Stimulated activated CD8-positive, alpha-beta memory T cell treated with anti-CD3 and anti-CD28 coated beads, Interleukin-15, amount 100 ng/mL, for 48 hours (primary cell): ENCODE data around the gene DOCK3.
"Not testable (repeated sequence)": the region's sequence is repeated elsewhere in the genome, so short reads cannot be mapped to it uniquely, and the experiment has no call there.

Experiments used
- DNase-seq, 2 donors: peaks; one replicate each; pipeline ENCODE4 v3.0.0-alpha.2; 2020; ENCODE audit warnings: low read depth in 2 of 2

DOCK3 gene

DNA sequence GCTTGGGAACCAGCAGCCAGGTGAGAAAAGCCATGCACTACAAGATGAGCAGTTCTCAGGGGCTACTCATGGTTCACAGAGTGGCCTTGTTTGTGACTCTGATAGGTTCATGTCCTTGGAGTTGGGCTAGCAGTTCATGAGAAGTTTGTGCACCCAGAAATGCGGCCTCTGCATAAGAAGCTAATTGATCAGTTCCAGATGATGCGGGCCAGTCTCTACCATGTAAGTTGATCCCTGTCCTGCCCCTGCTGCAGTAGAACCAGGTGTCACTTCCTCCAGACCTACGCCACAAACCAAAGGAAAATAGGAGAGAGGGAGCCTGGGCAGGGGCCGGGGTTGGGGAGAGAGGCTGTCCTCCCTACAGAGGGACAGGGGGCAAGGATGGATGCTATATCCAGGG, 683.1 kb downstream of the DOCK3 start:
- DNase-seq = no peak

DNA sequence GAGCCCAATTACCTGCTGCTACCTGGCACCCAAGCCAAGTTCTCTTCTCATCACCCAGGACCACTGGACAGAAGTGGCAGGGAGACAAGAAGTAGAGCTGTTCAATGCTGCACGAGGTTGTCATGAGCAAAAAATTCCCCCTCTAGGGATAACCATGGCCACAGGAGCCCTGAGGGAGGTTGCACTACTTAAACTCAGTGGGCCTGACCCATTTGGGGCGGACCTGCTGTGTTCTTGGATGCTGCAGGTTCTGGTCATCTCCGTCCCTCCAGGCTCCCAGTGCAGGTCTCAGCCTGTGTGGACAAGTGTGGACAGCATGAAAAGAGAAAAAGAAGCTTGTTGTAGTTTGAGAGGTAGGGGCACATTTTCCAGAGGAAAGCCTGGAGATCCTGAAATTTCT, 684.3 kb downstream of the DOCK3 start:
- DNase-seq = no peak

DNA sequence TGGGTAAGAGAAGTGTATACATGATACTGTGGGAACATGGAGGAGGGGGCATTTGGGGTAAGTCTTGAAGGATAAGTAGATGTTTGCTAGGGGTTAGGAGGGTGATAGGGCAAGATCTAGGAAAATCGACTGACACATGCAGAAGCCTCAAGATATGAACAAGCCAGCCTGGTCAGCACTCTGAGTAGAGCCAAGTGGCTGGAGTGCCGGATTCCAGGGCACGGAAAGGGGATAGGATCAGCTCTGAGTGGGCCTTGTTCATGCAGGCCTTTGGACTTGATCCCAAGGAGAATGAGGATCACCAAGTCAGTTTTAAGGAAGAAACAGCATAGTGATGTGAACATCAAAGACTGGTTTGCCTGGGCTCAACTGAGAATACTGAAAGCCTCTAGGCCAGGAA, 686.1 kb downstream of the DOCK3 start:
- no peak for DNase-seq

DNA sequence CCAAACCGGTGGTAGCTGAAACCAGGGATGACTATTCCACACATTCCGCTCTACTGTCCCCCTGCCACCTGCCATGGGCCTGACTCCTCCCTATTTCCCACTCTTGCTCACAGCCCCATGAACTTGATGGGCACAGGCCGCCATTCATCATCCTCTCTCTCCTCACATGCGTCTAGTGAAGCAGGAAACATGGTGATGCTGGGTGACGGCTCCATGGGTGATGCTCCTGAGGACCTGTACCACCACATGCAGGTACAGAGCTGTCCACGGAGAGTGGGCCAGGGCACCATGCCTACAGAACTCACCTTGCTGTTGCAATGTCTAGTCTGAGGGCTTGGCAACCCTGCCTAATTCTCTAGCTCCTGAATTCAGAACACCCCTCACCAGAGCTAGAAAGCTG, 687.0 kb downstream of the DOCK3 start:
- DNase-seq = no peak

DNA sequence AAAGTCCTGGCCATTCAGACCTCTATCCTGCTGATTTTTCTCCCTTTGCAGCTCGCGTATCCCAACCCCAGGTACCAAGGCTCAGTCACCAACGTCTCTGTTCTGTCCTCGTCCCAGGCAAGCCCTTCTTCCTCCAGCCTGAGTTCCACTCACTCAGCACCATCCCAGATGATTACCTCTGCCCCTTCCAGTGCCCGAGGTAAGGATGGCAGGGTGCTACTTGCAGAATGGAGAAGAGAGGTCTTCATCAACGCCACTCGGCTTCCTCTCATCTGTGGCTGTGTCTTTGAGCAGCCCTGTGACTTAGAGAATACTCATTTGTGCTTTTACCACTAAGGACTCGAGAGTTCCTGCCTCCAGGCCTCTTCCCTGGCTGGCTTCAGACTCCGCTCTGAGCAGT, 687.7 kb downstream of the DOCK3 start:
- DNase-seq = no peak

DNA sequence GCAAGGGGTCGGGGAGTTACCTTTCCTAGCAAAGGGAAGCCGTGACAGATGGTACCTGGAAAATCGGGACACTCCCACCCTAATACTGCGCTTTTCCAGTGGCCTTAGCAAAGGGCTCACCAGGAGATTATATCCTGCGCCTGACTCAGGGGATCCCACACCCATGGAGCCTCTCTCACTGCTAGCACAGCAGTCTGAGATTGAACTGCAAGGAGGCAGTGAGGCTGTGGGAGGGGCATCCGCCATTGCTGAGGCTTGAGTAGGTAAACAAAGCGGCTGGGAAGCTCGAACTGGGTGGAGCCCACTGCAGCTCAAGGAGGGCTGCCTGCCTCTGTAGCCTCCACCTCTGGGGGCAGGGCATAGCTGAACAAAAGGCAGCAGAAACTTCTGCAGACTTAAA, 693.5 kb downstream of the DOCK3 start:
- not testable (repeated sequence) for DNase-seq

DNA sequence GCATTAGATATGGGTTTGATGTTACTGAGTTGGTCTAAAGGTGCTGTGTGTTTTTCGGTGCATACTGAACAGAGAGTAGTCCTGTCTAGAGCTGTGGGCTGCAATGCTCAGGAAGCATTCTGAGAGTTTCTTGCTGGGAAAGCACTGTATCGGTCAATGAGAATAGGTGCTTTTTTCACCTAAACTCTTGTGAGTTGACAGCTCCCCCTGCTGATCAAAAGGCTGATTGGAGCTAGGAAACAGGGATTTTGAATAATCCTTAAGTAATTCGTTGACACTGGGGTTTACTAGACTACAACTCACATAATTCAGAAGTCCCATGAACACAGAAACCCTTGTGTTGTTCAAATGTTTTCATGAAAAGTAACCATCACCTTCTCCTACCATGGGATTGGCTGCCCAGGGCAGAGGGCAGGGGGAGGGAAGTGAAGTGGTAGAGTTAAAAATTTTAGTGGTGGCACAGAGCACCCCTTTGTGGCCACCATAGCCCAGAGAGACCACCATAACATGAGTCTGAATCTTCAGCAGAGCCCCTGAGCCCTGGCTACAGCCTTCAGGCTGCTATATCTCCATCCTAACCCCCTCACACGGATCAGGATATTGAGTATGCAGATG, 697.3 kb downstream of the DOCK3 start:
- DNase-seq = no peak

DNA sequence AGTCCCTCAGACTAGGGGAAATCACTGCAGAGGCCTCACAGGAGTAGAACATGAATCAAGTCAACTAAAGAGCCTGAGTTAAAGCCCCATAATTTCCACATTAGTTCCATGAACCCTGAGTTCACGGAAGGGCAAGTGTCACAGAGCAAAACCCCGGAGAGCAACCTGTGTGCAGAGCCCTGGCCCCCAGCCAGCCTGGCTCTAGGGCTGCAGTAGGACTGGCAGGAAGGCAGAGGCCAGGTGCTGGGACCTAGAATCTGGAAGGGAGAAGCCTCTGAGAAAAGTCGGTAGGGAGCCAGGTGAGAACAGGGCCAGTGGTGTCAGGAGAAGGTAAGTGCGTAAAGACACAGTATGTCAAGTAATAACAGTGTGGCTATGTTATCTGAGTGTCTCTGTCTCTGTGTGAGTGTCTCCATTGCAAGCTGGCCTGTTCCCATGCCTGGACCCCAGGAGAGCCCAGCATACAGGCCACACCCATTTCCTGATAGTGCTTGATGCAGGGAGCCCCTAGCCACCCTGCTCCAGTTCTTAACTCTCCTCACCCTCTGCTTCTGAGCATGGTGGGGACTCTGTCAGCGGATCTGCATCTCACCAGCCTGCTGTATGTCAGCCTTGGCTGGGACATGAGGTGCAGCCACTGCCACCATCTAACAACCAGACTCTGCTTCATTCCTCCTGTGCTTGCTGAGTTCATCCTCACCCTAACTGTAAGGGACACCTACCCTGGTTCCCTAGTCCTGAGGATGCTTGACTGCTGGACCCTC, 699.1 kb downstream of the DOCK3 start:
- DNase-seq = no peak

DNA sequence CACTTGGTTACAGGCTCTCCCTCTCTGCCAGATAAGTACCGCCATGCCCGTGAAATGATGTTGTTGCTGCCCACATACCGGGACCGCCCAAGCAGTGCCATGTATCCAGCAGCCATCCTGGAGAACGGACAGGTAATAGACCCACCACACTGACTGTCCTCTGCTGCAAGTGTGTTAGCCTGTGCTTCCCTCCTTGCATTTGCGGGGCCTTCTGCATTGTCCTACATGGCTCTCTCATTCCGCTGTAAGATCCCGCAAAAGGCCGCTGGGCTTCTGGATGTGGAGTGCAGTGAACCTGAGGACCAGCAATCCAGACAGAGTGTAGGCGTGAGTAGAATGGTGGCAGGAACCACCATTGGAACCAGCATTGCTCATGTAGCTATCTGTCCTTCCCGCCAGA, 699.7 kb downstream of the DOCK3 start:
- no peak for DNase-seq

DNA sequence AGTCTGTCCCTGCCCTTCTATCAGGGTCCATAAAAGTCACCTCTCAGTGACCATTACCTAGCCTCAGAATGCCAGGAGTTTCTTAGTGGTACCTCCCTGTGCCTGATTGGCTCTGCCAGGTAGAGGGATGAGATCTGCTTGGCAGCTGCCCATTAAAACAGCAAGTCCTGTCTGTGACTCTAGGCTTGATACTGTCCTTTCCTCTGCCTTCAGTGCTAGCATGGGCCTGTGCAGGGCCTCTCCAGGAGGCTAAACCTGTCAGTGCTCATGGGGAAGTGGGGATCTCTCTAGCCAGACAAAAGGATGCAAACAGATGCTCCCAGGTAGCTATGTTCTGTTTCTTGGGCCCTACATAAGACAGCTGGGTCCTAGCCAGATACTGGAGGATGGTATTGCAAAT, 700.4 kb downstream of the DOCK3 start:
- DNase-seq = no peak

DNA sequence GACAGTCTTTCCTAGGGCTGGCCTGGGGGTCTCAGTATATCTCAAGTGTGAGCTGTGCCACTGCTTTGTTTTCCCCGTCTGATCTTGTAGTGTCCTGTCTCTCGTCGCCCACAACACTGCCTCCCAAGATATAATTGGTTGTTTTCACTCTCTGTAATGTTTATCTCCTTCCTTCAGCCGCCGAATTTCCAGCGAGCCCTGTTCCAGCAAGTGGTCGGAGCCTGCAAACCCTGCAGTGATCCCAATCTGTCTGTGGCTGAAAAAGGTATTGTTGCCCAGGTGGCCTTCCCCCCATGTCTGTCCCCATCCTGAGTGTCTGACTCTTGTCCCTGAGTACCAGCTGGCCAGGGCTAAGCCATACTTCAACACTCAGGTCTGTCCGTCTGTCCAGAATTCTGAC, 700.8 kb downstream of the DOCK3 start:
- DNase-seq = no peak

DNA sequence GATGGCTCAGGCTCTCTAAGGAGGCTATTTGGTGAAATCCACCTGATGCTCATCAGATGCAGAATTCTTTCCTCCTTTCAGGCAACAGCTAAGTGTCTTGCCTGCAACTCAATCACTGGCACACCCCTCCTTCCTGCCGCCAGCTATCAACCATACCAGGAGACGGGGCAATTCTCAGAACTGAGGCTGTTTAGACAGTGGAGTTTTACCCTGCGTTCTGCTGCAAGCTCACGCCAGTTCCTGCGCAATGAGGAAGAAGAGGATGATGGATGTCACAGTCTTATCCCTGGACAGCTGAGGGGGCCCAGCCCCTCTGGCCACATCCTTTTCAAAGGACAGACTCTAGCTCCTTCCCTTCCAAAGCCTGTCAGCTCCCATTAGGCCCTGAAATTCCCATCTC, 703.3 kb downstream of the DOCK3 start:
- no peak for DNase-seq

DNA sequence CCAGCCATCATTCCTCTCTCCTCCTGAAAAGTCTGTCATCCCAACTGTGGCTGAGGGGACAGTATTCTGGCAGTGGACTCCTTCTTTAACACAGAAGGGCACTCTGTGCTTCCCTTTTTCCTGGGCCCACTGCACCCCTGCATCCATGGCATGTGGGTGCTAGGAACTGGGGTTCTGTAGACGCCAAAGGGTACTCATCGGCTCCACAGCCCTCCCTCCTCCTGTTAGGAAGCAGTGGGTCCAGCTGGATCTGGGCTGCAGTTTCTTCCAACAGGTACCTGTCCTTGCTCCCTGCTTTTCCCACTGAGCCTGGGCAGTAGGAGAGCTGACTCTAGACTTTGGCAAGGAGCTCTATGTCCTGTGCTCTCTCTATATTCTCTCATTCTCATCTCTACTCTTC, 704.0 kb downstream of the DOCK3 start:
- DNase-seq = no peak

DNA sequence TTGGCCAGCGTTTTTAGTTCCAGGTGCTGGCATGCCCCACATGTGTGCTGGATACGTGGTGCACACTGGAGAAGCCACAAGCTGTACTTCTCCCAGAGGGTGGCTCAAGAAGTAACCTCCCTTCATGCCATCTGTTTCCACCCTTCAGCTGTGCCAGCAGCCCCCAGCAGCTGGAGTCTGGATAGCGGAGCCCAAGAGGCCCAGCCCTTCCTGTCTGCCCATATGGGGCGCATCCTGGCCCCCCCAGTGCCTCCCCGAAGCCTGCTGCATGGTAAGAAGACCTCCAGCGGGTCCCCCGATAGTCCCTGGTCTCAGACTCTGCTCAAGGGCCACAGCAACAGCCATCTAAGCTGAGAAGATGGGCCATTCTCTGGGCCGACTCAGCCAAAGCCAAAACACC, 704.6 kb downstream of the DOCK3 start:
- DNase-seq = no peak

DNA sequence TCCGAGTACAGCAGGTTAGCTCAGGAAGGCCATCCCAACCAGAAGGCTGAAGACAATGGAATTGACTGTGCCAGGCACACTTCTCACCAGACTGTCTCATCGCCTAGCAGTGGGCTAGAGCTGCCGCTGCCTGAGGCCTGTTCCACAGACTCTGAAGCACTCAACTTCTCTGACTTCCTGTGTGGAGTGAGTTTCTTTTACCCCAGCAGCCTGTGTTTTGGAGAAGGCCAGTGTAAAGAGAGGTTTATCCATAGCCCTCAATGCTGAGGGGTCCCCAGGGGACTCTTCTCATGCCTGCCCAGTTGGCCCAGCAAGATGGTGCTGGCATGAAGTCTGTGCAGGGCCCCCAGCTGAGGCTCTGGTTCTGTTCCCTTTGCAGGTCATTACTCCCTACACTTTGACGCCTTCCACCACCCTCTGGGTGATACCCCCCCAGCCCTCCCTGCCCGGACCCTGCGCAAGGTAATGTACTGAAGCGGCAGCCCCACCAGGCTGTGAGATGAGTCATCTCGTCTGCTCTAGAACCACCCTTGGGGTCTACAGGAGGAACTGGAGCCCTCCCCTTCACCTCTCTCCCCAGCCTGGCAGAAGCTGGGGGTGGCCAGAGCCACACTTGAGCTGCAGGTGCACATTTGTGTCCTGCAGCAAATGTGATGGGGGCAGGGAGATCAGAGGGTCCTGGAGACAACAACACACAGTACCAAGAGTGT, 705.2 kb downstream of the DOCK3 start:
- no peak for DNase-seq

DNA sequence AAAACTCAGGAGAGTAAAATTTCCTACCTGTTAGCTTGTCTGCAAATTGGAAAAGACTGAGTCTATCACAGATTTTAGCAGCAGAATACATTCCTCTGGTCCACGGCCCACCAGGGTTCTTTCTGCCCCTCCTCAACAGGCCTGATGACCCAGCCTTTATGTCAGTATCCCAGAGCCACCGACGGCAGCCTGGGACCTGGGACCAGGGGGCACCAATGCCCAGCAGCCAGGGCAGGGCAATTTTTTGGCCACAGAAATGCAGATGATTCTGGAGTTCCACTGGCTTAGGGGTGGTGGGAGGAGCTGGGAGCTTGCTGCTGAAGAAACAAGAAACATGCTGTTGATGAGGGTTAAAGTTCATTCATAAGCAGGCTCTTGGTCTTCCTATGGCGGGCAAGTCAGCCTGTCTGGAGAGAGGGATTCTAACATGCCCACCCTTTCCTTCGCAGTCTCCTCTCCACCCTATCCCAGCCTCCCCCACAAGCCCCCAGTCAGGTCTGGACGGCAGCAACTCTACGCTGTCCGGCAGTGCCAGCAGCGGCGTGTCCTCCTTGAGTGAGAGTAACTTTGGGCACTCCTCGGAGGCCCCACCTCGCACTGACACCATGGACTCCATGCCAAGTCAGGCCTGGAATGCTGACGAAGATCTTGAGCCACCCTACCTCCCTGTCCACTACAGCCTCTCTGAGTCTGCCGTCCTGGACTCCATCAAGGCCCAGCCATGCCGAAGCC, 706.0 kb downstream of the DOCK3 start:
- DNase-seq = no peak

DNA sequence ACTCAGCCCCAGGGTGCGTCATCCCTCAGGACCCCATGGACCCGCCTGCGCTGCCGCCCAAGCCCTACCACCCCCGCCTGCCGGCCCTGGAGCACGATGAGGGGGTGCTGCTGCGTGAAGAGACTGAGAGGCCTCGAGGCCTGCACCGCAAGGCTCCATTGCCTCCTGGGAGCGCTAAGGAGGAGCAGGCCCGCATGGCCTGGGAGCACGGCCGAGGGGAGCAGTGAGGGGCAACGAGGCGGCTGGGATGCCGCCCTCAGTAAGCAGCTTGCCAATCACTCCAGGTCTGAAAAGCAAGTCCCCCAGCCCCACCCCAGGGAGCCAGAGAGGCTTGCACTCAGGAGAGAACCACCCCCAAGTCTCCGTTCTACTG, 706.6 kb downstream of the DOCK3 start:
- DNase-seq = no peak

DNA sequence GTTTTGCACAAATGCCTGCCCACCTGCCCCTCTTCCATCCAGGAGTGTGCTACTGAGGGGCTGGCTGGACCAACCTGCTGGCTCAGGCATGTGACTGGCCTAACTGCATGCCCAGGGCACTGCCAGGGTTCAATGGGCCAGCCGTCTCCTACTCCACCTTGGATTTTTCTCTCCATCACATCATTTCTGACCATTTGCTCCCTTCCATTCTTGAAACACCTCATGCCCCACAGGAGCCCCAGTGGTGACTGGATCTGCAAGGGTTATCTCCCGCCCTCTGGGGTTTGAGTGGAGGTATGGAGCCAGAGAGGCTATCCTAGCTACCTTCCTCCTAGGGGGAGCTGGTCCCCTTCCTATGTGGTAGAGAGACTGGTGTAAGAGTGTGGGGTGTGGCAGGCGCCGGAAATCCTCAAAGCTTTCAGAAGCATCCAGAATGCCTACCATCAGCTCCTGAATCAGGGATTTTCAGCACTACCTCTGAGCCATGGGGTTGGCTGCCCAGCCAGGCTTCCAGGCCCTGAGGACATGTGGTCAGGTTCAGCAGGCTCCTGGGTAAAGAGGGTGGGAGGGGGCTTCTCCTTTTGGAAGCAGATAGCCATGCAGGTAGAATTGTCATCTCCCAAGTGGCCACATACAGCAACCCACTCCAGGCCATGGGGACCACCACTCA, 707.5 kb downstream of the DOCK3 start:
- DNase-seq = no peak

DNA sequence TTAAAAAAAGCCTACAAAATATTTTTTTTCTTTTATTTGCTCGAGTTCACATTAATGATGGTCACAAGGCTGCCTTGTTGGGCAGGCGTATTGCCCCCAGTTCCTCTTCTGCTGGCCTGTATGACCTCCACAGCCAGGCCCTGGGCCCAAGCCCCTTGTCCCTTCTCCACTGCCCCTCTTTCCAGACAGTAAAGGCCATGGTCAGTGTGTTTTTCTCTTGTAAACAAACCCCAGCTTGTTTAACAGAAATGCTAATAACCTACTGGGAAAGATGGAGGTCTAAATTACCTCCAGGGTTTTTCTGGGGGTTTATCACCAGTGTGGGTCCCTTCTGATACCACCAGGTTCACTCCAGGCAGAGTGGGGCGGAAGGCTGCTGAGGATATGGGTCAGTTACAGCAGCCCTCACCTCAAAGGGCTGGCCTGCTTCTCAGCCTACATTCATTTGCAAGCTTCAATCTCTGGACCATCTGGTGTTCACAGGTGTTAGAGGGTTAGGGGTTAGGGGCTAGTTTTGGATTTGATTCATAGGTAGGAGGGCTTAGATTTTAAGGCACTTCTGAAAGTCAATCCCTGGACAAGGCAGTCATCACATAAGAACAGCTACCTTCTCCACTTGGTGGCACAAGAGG, 708.3 kb downstream of the DOCK3 start:
- DNase-seq = no peak

DNA sequence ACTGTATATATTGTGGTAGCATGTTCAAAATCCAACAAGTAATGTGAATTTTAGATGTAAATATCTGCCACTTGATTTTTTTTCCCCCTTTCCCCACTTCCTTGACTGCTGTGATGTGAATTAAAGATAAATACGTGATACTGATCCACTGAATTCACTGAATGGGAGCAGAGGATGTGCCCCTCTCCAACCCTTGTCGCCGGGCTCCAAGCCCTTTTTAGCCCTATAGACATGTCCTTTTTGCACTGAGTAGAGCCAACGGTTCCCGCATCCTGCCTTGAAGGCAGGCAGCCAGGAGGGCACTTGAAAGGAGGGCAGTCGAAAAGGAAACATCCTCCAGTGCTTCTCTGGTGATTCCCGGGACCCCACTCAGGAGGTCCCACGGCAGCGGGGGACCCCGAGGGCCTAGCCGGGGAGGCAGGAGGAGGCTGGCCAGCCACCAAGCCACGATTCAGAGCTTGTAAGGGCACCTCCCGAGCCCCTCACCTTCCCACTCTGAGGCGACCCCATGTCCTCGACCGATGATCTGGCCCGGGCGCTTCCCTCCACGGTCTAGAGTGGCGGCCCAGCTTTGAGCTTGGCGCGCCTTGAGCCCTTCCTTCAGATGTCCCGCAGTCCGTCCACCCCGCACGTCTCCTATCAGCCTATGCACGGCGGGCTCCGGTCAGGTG, 709.5 kb downstream of the DOCK3 start:
- no peak for DNase-seq
